Measurements from ENCODE around the gene LAMB1.

DNA sequence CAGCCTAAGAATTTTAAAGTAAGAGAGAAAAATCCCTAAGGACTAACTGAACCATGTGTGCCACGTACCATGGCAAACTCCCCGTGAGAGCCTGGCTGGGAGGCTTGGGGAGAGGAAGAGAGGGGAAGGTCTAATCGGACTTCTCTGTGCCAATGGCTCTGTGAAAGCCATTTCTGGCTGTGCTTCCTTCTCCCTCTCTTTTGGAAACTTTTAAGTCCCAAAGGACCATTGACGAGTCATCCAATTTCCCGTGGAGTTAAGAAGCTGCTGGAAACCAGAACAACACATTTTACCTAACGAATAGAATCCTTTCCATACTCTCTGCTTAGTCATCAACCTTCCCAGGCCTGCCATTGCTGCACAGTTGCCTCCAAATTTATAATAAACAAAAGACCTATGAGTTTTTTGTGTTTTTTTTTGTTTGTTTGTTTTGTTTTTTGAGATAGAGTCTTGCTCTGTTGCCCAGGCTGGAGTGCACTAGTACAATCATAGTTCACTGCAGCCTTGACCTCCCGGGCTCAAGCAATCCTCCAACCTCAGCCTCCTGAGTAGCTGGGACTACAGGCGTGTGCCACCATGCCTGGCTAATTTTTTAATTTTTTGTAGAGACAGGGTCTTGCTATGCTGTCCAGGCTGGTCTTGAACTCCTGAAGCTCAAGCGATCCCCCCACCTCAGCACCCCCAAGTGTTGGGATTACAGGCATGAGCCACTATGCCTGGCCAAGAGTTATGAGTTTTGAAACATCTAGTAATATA lies 13.2 kb downstream of the LAMB1 start:
- no peak for TF ChIP-seq CTCF (IDR thresholded peaks at IDR 0.05)
- TF ChIP-seq POLR2A (IDR thresholded peaks at IDR 0.05): no peak

Data from body of pancreas (tissue), 4 donors.